Measurements from ENCODE around the gene AREL1.

Gene AREL1

DNA sequence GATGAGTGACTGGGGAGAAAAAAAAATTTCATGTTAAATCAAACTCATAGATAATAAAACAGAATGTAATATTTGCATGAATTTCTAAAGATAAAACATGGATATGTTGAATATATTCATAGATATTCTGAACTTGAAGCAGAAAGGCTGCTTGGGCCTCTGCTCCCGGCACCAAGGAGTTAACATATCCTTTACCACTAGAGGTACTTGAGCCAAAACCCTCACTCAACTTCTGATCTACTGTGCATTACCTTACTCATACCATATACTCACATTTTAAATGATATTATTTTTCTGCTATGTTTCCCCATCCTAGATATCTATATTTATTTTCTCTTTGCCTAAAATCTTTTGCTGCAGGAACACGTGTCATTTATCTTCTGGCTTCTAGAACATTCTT is 14.9 kb downstream of the AREL1 start:
- H3K4me1 ChIP-seq (ENCODE audit: control insufficient read depth, insufficient read depth, low read length) = no peaks in the 10 kb centered on the region
- H3K9me3 ChIP-seq (ENCODE audit: control insufficient read depth, insufficient read depth, low read length) = peaks cover 11% of the 10 kb centered on the region
- H3K9ac ChIP-seq (ENCODE audit: low read depth, low read length) = no peak overlapping the region
- H3K36me3 ChIP-seq (ENCODE audit: control insufficient read depth, insufficient read depth, low read length) = peaks cover 6% of the 10 kb centered on the region
- H3K27ac ChIP-seq (ENCODE audit: low read depth, low read length) = no peak overlapping the region
- H3K27me3 ChIP-seq (ENCODE audit: control insufficient read depth, insufficient read depth, low read length) = no peaks in the 10 kb centered on the region
- no peak overlapping the region for H3K4me3 ChIP-seq (ENCODE audit: low read depth, low read length)

DNA sequence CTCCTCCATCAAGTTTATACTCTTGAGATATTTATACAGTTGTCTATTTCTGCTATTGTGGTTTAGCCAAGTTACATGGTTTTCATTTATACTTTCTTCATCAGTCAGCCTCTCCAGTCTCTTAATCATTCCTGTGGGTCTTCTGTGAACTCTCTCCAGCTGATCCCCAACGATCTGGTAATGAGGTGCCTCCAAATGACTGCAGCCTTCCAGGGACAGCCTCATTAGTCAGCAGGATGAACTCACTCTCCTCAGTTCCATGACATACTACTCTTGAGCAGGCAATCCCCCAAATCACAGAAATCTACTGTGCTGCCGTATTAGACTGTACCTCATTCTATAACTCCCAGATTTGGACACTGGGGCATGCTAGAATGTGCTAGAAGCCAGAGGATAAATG is 15.3 kb downstream of the AREL1 start:
- Histone ChIP-seq H3K36me3 (ENCODE audit: control insufficient read depth, insufficient read depth, low read length) (peaks cover 6% of the 10 kb centered on the region), H3K27me3 (ENCODE audit: control insufficient read depth, insufficient read depth, low read length) (no peaks in the 10 kb centered on the region), H3K9ac (ENCODE audit: low read depth, low read length) (no peak overlapping the region), H3K27ac (ENCODE audit: low read depth, low read length) (no peak overlapping the region), H3K9me3 (ENCODE audit: control insufficient read depth, insufficient read depth, low read length) (peaks cover 8% of the 10 kb centered on the region; the same call in 1 of the 2 replicates), H3K4me1 (ENCODE audit: control insufficient read depth, insufficient read depth, low read length) (no peaks in the 10 kb centered on the region), H3K4me3 (ENCODE audit: low read depth, low read length) (no peak overlapping the region)

DNA sequence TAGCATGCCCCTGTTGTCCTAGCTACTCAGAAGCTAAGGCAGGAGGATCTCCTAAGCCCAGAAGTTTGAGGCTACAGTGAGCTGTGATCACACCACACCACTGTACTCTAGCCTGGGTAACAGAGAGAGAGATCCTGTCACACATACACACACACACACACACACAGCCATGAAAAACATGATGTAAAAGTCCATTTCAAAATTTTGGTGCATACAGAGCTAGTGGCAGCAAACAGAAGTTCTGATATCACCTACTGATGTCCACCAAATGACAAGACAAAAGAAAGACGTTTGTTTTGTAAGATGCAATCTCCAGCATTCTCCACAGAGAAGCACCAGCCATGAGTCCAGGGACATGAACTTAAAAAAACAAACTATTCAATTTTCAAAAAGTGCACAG is 15.9 kb downstream of the AREL1 start:
- Histone ChIP-seq H3K9ac (ENCODE audit: low read depth, low read length) (no peak overlapping the region), H3K27me3 (ENCODE audit: control insufficient read depth, insufficient read depth, low read length) (no peaks in the 10 kb centered on the region), H3K9me3 (ENCODE audit: control insufficient read depth, insufficient read depth, low read length) (peaks cover 3% of the 10 kb centered on the region; the same call in 1 of the 2 replicates), H3K36me3 (ENCODE audit: control insufficient read depth, insufficient read depth, low read length) (peaks cover 7% of the 10 kb centered on the region), H3K4me3 (ENCODE audit: low read depth, low read length) (no peak overlapping the region), H3K27ac (ENCODE audit: low read depth, low read length) (no peak overlapping the region), H3K4me1 (ENCODE audit: control insufficient read depth, insufficient read depth, low read length) (no peaks in the 10 kb centered on the region)

DNA sequence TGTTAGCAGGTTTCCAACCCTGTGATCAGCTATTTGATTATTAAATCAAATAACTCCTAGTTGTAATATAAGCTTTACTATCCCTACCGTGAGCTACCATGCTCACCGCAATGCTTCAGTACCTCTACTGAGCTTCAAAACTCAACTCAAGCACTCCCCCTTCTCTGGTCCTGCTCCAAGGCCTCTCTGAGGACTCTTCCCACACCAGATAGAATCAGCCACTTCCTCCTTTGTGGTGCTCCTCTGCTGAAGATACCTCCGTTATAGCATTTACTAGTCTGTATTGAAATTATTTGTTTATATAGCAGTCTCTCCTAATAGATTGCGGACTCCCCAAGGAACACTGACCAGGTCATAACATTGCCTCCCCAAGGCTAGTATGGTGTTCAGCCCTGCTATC is 17.5 kb downstream of the AREL1 start:
- no peaks in the 10 kb centered on the region for H3K4me1 ChIP-seq (ENCODE audit: control insufficient read depth, insufficient read depth, low read length)
- H3K4me3 ChIP-seq (ENCODE audit: low read depth, low read length) = no peak overlapping the region

DNA sequence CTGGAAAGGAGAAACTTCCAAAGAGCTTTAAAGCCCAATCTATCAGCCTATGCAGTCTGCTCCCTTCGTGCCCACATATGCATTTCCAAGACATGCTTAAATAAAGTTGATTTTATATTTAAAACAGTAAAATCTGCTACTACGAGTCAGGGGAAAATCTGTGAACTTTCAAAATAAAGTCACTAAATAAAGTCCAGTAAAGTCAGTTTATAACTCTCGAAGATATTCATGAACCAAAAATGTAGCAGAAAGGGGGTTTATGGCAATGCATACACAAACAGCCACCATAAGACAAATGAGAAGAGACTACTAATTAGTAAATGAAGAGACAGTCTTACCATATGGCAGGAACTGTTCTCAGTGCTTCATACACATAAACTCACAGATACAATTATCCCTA is 19.7 kb downstream of the AREL1 start:
- H3K27ac ChIP-seq (ENCODE audit: low read depth, low read length) = no peak overlapping the region
- no peak overlapping the region for H3K9ac ChIP-seq (ENCODE audit: low read depth, low read length)
- no peaks in the 10 kb centered on the region for H3K4me1 ChIP-seq (ENCODE audit: control insufficient read depth, insufficient read depth, low read length)
- H3K9me3 ChIP-seq (ENCODE audit: control insufficient read depth, insufficient read depth, low read length) = no peaks in the 10 kb centered on the region
- H3K27me3 ChIP-seq (ENCODE audit: control insufficient read depth, insufficient read depth, low read length) = no peaks in the 10 kb centered on the region
- peaks cover 34% of the 10 kb centered on the region for H3K36me3 ChIP-seq (ENCODE audit: control insufficient read depth, insufficient read depth, low read length)
- H3K4me3 ChIP-seq (ENCODE audit: low read depth, low read length) = no peak overlapping the region

More for the DNA sequence above, 17.5 kb downstream of the AREL1 start:
- no peak overlapping the region for H3K27ac ChIP-seq (ENCODE audit: low read depth, low read length)
- peaks cover 22% of the 10 kb centered on the region for H3K36me3 ChIP-seq (ENCODE audit: control insufficient read depth, insufficient read depth, low read length)
- H3K27me3 ChIP-seq (ENCODE audit: control insufficient read depth, insufficient read depth, low read length) = no peaks in the 10 kb centered on the region
- no peak overlapping the region for H3K9ac ChIP-seq (ENCODE audit: low read depth, low read length)
- no peaks in the 10 kb centered on the region for H3K9me3 ChIP-seq (ENCODE audit: control insufficient read depth, insufficient read depth, low read length)

DNA sequence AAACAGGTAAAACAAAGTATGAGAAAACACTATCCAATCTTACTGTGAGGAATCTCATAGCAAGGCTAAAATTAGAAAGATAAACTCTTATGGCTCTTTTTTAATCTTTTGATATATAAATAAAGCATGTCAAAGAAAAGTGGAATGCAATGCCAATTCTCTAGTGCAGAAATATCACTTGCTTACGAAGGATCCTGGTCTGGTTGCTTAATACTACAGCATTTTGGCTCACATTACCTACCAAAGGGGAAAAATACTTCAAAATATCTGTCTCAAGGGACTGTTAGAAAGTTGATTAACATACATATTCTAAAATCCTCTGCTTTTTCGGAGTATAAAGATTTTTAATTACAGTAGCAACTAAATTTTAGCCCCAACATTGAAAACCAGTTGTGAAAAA is 21.4 kb downstream of the AREL1 start:
- Histone ChIP-seq H3K9me3 (ENCODE audit: control insufficient read depth, insufficient read depth, low read length) (no peaks in the 10 kb centered on the region), H3K4me3 (ENCODE audit: low read depth, low read length) (no peak overlapping the region), H3K27me3 (ENCODE audit: control insufficient read depth, insufficient read depth, low read length) (no peaks in the 10 kb centered on the region), H3K4me1 (ENCODE audit: control insufficient read depth, insufficient read depth, low read length) (no peaks in the 10 kb centered on the region), H3K36me3 (ENCODE audit: control insufficient read depth, insufficient read depth, low read length) (peaks cover 28% of the 10 kb centered on the region), H3K9ac (ENCODE audit: low read depth, low read length) (no peak overlapping the region), H3K27ac (ENCODE audit: low read depth, low read length) (no peak overlapping the region)

DNA sequence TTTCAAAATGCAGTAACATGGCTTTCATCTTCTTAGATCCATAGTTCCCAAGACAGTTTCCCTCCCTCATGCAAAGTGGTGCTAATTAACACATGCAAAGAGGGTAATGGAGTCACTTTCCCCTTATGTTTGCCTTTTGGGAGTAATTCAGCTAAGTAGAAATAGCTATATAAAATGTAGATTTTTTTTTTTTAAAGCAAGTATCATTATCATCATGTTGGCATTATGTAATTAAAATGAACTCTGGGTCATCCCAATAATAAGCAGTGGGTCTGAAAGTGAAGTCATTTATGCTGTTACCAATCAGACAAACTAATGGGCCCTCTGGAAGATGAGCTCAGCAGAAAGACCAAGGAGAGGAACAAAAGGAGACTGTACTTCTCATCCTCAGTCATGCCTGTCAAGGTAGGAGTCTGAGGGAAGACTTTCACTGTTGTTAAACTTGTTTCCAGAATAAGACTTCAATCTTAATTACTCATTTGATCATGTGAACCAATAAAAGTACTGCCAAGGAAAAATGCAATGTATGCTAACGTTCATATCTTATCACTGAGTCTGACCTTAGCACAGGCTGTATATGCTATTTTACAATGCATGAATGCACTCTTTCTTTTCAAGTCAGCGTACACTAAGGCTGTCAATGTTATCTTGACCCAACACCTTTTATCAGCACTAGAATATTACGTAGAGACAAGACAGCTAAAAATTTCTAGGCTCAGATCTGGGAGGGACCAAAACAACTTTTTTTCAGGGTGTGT is 26.8 kb downstream of the AREL1 start:
- no peaks in the 10 kb centered on the region for H3K9me3 ChIP-seq (ENCODE audit: control insufficient read depth, insufficient read depth, low read length)
- no peak overlapping the region for H3K9ac ChIP-seq (ENCODE audit: low read depth, low read length)
- H3K4me1 ChIP-seq (ENCODE audit: control insufficient read depth, insufficient read depth, low read length) = 0 out of 2 replicates have a peak, but pooled peaks cover 7% of the 10 kb centered on the region
- peak overlapping the region; percentile 52 for H3K27ac ChIP-seq (ENCODE audit: low read depth, low read length)
- no peaks in the 10 kb centered on the region for H3K27me3 ChIP-seq (ENCODE audit: control insufficient read depth, insufficient read depth, low read length)
- peaks cover 50% of the 10 kb centered on the region for H3K36me3 ChIP-seq (ENCODE audit: control insufficient read depth, insufficient read depth, low read length)
- no peak overlapping the region for H3K4me3 ChIP-seq (ENCODE audit: low read depth, low read length)

DNA sequence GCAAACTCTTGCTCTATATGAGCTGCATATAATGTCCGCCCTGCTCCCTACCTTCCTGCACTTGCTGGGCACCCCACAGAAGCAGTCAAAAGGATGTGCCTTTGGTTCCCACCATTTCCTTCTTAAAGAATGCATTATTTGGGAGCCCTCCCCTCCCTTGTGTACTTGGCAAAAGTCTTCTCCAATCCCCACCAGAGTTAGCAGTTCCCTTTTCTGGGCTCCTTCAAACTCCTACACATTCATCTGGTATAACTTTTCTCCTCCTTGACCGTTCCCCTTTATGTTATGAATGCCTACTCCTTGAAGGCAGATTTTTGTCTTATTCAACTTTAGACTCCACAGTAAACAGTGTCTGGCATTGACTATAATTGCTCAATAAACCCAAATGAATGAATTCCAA is 27.8 kb downstream of the AREL1 start:
- Histone ChIP-seq H3K27ac (ENCODE audit: low read depth, low read length) (no peak overlapping the region), H3K27me3 (ENCODE audit: control insufficient read depth, insufficient read depth, low read length) (no peaks in the 10 kb centered on the region), H3K4me3 (ENCODE audit: low read depth, low read length) (no peak overlapping the region), H3K4me1 (ENCODE audit: control insufficient read depth, insufficient read depth, low read length) (0 out of 2 replicates have a peak, but pooled peaks cover 7% of the 10 kb centered on the region), H3K36me3 (ENCODE audit: control insufficient read depth, insufficient read depth, low read length) (peaks cover 48% of the 10 kb centered on the region), H3K9ac (ENCODE audit: low read depth, low read length) (no peak overlapping the region), H3K9me3 (ENCODE audit: control insufficient read depth, insufficient read depth, low read length) (no peaks in the 10 kb centered on the region)

DNA sequence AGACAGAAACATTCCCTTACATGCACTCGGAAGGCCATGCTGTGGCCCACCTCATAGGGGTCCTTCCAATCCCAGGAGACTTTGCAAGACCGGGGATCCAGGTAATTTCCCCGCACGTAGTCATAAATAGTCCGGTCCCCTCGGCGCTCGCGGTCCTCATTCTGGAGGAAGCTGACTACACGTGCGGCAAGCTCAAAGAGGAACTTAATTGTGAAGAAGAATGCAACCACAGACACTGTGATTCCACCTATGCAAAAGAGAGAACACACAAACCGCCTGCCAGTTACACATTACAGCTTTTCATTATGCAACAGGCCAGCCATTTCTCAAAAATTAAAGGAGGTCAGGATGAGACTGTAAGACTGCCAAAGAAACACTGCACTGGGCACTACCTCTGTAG is 28.4 kb downstream of the AREL1 start:
- Histone ChIP-seq H3K9ac (ENCODE audit: low read depth, low read length) (no peak overlapping the region), H3K36me3 (ENCODE audit: control insufficient read depth, insufficient read depth, low read length) (peaks cover 48% of the 10 kb centered on the region), H3K27me3 (ENCODE audit: control insufficient read depth, insufficient read depth, low read length) (no peaks in the 10 kb centered on the region), H3K27ac (ENCODE audit: low read depth, low read length) (no peak overlapping the region), H3K4me3 (ENCODE audit: low read depth, low read length) (no peak overlapping the region), H3K4me1 (ENCODE audit: control insufficient read depth, insufficient read depth, low read length) (0 out of 2 replicates have a peak, but pooled peaks cover 7% of the 10 kb centered on the region), H3K9me3 (ENCODE audit: control insufficient read depth, insufficient read depth, low read length) (no peaks in the 10 kb centered on the region)

DNA sequence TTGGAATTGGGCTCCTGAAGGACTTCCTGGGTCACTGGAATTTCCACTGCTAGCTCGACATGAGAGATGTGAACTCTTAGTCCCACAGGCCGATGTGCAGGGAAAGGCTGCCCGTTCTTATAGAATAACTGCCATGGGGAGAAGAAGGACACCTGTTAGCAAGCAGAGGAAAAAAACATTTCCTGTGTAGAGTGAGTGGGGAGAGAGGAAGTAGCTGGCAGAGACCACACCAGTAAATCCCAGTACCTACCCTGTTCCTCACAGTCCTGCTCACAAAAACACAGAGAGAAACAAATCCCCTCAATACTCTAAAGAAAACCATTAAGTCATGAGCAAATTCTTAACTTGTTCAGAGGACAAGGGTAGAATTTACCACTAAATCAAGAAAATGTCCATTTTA is 29.5 kb downstream of the AREL1 start:
- Histone ChIP-seq H3K27me3 (ENCODE audit: control insufficient read depth, insufficient read depth, low read length) (no peaks in the 10 kb centered on the region), H3K36me3 (ENCODE audit: control insufficient read depth, insufficient read depth, low read length) (peaks cover 42% of the 10 kb centered on the region), H3K4me1 (ENCODE audit: control insufficient read depth, insufficient read depth, low read length) (0 out of 2 replicates have a peak, but pooled peaks cover 7% of the 10 kb centered on the region), H3K9ac (ENCODE audit: low read depth, low read length) (no peak overlapping the region), H3K27ac (ENCODE audit: low read depth, low read length) (no peak overlapping the region), H3K9me3 (ENCODE audit: control insufficient read depth, insufficient read depth, low read length) (no peaks in the 10 kb centered on the region), H3K4me3 (ENCODE audit: low read depth, low read length) (no peak overlapping the region)

DNA sequence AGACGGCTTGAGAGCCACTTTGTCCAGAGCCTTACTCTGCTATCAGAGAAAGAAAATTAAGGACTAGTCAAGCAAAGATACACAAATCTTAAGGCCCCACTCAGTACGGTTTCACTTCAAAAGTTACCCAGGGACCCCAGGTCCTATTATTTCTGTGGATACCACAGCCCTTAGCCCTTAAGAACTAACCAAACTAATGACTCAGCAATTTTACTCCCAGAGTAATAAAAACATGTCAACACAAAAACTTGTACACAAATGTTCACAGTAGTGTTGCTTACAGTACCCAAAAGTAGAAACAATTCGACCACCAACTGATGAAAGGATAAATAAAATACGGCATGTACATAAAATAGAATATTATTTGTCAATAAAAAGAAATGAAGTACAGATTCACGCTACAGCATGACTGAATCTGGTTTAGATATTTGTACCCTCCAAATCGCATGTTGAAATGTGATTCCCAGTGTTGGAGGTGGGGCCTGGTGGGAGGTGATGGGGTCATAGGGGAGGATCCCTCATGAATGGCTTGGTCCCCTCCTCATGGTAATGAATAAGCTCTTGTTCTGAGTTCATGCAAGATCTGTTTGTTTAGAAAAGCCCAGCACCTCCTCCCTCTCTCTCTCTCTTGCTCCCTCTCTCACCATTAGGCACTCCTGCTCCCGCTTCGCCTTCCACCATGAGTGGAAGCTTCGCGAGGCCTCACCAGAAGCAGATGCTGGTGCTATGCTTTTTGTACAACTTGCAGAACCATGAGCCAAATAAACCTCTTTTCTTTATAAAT is 30.5 kb downstream of the AREL1 start:
- Histone ChIP-seq H3K27me3 (ENCODE audit: control insufficient read depth, insufficient read depth, low read length) (no peaks in the 10 kb centered on the region), H3K36me3 (ENCODE audit: control insufficient read depth, insufficient read depth, low read length) (peaks cover 44% of the 10 kb centered on the region), H3K9me3 (ENCODE audit: control insufficient read depth, insufficient read depth, low read length) (no peaks in the 10 kb centered on the region), H3K4me3 (ENCODE audit: low read depth, low read length) (no peak overlapping the region), H3K4me1 (ENCODE audit: control insufficient read depth, insufficient read depth, low read length) (0 out of 2 replicates have a peak, but pooled peaks cover 7% of the 10 kb centered on the region), H3K9ac (ENCODE audit: low read depth, low read length) (no peak overlapping the region), H3K27ac (ENCODE audit: low read depth, low read length) (no peak overlapping the region)
